ENCODE results near the gene POLA1. TPM values are rescaled to one million over a fixed set of nuclear protein-coding genes. Genes with fewer than 3 reads are reported as not detected.

The POLA1 gene
- total RNA-seq, 1 experiment from 2014 or later, result 19.7 TPM

DNA sequence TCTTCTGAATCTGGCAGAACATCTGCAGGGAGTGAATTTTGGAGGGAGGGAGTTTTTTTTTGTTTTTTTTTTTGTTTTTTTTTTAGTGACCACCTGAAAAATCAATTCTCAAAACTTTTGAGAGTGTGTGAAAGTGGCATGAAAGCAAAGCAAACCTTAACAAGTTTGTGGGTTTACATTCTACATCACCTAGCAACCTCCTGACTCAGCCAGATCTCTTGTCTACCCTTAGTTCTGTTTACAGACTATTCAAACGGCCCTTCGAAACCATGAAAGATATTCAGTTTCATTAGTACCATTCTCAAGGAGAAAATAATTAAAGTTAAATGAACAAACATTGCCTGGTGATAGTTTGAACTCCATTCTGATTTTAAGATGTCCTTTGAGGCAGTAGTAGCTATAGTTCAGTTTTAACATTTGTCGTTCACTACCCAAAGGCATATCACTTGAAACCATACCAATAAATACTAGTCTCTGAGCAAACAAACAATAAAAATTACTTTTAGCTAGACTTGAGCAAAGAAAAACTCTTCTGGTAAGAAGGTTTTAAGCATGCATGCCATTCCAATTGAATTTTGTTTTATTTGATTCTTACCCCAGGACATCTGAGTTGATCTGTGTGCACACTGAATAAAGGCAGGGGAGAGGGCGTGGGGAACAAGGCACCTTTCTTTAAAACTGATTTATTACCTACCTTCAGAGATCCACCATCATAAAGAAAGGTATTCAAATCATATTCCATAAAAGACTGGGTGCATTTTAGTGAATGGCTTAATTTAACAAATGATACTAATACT, 184.3 kb downstream of the POLA1 start:
- peak; percentile 31 for DNase-seq (ENCODE audit: low spot score)

DNA sequence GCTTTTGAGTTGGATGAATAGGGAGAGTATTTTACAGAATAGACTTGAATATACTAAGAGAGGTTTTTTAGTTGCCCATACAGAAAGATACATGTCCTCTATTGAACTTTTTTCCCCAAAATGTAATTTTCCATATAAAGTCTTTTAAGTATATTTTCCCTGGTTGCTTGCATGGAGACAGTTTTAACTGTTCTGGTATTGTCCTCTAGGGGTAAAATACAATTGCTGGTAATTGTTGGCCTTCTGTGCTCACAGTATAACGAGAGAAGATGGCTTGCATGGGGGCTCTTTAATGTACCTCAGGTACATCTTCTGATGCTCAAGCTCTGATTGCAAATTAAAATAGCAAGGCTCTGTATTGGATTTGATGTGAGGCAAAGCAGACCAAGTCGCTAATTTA, 186.0 kb downstream of the POLA1 start:
- DNase-seq (ENCODE audit: low spot score), result no peak

DNA sequence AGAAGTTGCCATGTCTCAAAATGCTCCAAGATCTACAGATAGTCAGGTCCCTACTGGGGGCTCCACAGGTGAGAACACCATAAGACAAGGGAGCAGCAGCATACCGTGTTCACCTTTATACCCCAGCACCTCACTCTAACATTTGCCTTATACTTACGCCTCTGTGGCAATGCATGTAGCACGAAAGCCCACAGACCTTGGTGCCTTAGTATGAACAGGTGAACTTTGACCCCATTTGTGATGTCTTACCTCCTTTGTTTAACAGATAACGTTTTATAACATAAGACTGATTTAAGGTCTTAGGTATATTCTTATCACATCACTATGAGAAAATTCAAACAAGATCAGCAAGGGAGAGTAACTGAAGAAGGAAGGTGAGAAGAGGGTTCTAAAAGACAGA, 193.2 kb downstream of the POLA1 start:
- no peak for DNase-seq (ENCODE audit: low spot score)

DNA sequence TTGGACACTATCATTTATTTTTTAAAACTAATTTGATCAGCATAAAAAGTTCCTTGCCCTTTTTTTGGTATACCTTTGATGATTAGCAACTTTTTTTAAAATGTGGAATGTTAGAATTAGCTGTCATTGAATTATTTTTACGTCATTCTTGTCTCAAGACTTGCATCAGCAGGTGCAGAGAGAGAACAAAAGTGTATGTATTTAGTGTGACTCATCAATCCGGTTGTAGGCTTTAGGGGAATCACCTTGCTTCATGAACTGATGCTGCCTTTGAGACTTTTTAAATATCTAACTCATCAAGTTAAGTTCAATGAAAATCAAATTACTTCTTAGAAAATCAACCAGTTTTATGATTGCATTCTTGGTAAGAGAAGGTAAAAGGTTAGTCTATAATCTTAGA, 197.0 kb downstream of the POLA1 start:
- DNase-seq (ENCODE audit: low spot score), result no peak

DNA sequence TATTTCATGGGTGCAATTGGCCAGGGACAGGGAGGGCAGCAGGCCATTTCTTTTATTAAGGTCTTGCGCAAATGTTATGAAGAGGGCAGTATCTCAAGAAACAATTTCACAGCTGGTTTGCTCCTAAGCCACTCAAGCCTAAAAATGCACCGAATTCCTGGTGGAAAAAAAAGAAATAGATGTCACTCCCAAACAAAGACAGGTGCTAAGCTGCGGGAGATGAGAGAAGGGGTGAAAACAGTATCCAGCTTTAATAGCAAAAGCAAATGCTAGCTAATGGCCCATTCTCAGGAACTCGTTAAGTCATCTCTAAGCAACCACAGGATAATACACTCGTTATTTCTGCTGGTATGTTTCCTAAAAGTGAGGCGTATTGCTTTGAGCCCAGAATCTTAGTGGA, 205.7 kb downstream of the POLA1 start:
- no peak for DNase-seq (ENCODE audit: low spot score)

DNA sequence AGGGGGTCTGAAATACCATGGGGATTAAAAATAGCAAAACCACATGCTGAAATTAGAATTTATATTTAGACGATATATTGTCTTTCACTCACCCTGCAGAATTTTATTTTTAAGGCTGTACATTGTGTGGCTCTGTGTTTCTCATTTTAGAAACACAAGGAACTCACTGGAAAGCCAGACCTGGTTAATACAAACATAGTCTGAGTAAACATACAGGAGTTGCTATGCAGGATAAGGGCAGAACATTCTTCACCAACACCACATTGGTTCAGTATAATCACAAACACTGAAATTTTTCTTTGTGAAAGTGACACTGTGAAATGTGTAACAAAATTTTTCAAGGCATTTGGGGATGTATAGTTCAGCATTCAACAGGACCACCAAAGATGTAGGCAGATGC, 206.5 kb downstream of the POLA1 start:
- no peak for DNase-seq (ENCODE audit: low spot score)

DNA sequence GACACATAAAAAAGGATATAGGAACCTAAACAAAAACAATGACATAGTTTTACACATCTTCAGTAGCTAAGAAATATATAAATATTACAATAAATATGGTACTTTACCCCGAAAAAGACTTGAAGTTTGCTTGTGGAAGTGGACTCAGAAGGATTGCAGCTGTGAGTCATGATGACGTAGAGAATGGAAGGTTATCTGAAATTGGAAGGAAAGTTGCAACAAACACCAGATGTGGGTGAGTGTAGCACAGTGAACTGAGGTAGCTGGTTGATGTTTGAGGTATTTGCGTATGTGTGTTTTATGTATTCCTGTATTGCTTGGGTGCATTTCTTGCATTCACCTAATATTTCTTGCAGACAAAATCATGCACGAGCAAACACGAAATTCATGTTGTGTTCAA, 209.1 kb downstream of the POLA1 start:
- no peak for DNase-seq (ENCODE audit: low spot score)

DNA sequence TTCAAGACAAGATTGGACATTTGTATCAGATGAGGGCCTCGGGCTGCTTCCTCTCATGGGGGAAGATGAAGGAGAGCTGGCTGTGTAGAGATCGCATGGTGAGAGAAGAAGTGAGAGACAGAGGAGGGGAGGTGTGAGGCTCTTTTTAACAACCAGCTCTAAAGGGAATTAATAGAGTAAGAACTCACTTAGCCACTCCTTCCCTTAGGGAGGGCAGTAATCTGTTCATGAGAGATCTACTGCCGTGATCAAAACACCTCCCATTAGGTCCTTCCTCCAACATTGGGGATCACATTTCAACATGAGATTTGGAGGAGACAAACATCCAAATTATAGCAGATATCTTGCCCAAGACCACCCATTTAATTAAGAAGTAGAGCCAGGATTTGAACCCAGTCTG, 225.0 kb downstream of the POLA1 start:
- no peak for DNase-seq (ENCODE audit: low spot score)

DNA sequence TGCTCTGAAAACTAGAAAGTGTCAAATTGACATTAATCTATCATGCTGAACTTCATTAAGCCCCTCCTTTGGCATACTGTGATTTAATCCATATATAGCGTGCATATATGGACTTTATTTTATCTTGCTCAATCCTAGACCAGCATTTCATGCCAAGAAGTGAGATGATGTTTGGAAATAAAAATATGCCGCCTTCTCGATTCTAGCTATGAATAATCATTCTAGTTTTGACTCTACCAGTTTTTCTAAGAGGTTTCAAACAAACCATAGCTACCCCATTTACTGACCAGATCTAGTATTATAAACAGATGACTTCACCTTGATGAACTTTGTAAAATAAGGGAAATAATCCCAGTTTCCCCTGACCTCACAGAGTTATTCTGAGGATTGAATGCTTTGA, 227.1 kb downstream of the POLA1 start:
- no peak for DNase-seq (ENCODE audit: low spot score)

DNA sequence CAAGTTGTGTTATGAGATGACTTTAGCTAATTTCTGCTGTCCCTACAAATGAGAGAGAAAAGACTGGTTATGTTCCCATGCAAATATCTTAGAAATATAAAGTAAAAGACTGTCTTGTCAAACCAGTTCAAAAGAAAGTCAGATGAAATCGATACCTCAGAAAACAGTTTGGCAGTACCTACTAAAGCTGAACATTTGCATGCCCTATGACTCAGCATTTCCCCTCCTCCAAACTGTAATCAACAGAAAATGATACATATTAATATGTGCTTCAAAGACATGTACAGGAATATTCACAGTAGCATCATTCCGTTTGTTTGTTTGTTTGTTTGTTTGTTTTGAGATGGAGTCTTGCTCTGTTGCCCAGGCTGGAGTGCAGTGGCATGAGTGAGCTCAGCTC, 231.7 kb downstream of the POLA1 start:
- DNase-seq (ENCODE audit: low spot score), result no peak

DNA sequence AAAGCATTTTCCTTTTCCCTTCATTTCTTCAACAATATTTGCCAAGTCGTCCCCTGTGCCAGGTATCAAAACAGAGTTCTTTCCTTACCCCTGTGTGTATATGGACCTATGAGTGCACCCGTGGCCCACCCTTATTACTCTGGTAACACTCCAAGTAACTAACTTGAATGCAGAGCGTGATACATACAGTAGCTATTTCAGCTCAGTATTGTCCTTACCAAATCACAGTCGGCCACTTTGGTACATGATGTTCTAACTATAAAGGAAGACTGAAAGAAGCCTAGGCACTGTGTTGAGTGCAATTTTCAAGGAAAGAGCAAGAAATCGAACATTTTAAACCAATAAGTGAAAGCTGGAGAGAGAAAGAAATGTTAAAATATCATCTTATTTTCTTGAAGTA, 233.7 kb downstream of the POLA1 start:
- DNase-seq (ENCODE audit: low spot score), result no peak

DNA sequence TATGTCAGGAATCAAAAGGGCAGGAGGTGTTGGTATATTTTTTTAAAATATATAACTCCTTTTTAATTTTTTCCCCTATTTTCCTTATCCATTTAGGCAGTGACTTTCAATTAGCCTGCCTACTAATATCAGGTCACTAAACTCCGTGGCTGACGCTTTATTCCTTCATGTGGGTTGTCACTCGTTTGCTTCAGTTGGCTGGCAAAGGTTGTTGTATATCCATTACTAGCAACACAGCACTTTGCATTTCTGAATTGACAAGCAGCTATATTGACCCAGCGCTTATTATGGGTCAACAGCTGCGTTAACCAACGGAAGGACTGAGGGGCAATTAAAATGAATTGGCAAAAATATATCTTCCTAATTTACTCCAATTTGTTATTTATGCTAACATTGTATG, 234.4 kb downstream of the POLA1 start:
- DNase-seq (ENCODE audit: low spot score), result no peak

DNA sequence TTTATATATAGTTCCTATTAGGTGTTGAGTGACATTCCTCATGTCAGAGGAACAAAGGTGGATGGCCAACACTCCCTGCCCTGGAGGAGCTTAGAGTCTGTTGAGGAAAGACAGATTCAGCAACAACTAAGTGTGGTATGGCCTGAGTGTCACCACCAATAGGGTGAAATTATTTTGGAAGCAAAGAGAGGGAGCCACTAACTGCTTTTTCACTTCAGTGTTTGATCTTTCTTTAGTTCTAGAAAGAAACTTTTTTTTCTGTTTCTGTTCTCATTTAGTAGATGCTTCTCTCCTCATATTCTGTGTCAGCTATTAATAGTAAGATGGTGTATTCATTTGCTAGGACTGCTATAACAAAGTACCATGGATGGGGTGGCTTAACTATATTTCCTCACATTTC, 240.6 kb downstream of the POLA1 start:
- no peak for DNase-seq (ENCODE audit: low spot score)

DNA sequence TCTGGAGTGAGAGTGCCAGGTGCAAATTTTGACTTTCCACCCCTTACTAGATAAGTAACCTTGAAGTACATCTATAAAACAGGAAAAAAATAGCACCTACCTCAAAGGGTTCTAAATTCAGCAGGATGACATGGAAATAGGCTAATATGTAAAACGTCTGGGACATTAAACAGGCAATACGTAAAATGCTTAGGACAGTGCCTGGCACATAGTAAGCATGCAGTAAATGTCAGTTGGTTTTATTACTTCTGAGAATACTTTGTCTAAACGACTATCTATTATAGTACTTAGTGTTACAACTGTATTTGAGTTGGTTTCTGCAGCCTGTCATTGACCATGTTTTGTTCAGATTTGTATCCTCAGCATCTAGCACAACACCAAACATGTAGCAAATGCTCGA, 251.3 kb downstream of the POLA1 start:
- DNase-seq (ENCODE audit: low spot score), result no peak

DNA sequence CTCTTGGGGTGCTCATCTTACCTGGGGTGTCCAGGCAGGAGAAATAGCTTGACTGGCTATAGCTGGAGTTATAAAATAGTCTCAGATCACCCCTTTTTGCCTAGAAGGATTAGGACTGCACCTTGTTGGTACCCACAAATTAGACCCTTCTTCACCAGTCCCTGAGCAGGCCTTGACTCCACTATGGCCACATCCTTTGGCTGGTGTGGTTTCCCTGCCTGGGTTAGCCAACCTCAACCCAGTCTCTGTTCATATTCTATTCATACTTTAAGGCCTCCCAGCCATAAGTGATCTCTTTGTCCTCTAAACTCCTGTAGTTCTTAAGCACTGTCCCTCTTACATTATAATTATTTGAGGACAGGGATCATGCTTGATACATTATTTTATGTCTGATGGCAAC, 252.7 kb downstream of the POLA1 start:
- no peak for DNase-seq (ENCODE audit: low spot score)

DNA sequence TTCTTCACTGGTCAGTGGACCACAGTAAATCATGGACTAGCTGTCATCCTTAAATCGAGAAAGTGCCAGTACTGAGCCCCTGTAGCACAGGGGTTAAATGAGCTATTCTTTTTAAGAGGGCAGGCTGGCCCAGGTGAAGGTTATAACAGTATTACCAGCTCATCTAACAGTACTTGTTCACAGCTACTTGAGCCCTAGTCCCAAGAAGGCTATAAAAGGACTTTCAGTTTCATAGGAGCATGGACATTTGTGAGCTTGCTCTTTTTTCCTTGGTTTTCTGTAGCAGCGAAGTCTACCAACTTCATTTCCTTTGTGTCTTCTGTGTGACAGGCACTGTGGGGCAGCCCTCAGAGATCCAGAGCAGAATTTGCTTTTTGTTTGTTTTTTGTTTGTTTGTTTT, 261.0 kb downstream of the POLA1 start:
- DNase-seq (ENCODE audit: low spot score), result no peak

DNA sequence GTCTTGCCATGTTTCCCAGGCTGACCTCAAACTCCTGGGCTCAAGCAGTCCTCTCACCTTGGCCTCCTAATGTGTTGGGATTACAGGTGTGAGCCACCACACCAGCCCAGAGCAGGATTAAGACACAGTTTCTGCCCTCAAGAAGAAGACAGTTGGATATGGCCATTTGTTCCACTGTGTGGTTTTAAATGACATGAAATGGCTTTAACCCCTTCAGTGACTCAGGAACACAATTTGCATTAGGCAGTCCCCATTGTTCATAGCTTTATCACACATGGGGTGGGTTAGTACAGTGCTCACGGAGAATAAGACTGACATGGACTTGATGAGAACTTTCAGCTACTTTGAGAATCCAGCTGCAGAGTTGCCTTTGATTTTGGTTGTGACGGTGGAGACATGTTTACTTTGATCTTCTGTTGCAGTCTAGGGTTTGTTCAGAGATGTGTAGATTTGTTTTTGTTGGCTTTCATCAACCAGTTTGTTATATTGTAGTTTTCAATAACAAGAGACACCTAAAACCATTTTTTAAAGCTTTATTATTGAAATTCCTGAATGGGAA, 261.7 kb downstream of the POLA1 start:
- no peak for DNase-seq (ENCODE audit: low spot score)

DNA sequence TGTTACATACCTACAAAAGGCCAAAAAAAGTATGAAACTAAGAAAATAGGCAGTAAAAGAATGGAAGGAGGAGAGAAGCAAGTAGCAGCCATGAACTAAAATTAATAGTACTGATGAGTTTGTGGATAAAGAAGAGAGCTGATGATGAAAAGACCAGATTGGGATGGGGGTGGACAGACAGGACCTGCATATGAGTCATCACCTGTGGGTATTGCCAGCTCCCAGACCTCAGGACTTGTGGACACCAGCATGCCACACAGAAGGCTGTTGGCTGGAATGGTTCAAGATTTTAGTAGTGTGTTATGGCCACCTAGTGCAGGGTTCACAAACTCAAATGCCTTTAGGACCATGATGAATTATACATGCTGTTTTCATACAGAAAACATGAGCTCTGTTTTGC, 263.1 kb downstream of the POLA1 start:
- peak; percentile 4 for DNase-seq (ENCODE audit: low spot score)

DNA sequence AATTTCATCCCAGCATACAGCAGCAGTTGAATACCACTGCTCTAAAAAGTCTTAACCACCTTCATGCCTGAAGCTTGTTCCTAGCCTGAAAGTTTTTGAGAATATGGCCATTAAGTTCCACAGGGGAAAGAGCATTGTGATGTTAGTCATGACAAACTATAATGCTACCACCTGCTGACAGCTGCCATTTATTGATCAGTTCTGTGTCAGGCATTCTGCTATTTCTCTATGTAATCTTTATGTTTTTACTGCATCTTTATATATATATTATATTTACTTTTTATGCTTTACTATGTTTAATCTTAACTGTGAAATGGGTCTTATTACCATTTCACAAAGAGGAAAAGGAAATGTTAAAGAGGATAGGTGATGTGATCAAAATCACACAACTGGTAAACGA, 268.1 kb downstream of the POLA1 start:
- DNase-seq (ENCODE audit: low spot score), result no peak

DNA sequence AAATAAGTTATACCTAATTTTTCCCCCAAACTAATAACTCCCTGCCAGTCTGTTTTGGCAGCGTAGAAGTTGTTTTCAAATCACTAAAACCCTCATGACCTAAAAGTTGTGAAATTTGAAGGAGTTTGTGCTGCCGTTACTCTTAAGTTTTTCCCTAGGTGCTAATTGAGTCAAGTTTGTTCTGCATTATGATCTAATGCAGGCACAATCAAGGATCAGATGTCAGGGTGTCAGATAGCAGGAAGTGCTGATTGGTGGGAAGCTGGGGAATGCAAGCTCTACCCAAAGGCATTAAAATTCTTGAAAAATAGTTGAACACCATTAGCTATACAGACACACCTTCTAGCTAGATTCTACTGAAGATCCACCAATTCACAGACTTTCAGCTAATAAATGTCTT, 270.1 kb downstream of the POLA1 start:
- no peak for DNase-seq (ENCODE audit: low spot score)

DNA sequence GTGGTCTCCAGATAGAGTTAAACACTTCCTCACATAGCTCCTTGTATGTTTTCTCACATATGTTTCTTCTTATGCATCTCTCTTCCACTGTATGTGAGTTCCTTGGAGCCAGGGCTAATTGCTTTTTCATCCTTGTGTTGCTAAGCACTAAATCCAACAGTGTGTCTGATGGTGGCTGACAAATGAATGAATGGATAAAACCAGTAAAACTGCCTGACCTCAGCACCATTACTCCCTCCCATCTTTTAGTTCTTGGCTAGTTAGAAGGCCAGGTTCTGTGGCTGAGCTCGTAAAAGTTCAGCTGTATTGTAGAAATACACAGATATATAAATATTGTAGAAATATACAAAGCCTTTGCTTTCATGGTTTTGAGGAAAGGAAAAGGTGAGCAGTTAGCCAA, 271.7 kb downstream of the POLA1 start:
- no peak for DNase-seq (ENCODE audit: low spot score)

DNA sequence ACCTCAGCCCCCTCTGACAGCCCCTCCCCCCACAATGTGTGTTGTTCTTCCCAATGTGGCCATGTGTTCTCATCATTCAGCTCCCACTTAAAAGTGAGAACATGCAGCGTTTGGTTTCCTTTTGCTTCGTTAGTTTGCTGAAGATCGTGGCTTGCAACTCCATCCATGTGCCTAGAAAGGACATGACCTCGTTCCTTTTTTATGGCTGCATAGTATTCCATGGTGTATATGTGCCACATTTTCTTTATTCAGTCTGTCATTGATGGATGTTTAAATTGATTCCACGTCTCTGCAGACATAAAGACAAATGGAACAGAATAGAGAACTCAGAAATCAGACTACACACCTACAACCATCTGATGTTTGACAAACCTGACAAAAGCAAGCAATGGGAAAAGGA, 276.1 kb downstream of the POLA1 start:
- DNase-seq (ENCODE audit: low spot score), result no peak

DNA sequence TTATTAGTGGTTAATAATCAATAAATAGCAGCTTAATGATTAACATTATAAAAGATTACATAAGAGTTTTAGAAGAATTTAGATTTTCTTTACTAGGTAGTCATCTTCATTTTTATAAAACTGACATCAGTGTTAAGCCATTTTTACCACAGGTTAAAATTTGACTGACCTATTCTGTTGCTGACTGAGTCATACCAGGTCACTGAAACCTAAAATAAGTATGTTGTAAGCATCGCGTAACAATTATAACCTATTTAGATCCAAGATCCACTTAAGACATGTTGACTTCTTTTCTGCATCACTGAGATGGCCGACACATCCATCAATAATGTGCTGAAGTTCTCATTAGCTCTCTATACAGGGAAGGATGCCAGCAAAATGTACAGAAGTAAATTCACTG, 285.4 kb downstream of the POLA1 start:
- DNase-seq (ENCODE audit: low spot score), result no peak

DNA sequence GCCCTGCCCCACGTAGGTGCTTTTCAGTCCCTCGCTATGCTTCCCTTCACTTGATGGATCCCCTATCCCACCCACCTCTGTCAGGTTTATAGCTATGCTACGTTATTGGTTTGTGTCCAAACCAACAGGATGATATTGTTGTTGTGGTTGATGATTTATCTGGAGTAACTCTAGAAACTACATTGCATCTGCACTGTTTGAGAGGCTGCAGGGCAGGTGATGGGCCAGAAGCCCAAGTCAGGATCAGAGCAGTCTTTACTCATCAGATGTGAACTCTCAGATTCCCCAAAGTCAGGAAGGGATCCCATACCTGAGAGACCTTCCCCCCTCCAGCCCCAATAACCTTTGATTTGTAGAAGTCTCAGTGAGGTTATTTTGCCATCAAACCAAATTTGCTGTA, 287.3 kb downstream of the POLA1 start:
- no peak for DNase-seq (ENCODE audit: low spot score)
